GM21737 (cell line): ENCODE measurements around the gene CLGN.

Experiments
- ATAC-seq: cut with Tn5 transposase; IDR thresholded peaks from one replicate; pipeline ENCODE4 v1.9.1; 2021; ENCODE audit warnings: mild to moderate bottlenecking, moderate library complexity; ENCODE audit not compliant: unreplicated experiment

Gene CLGN

GRCh38 chr4:140342620-140343019 lies 84.8 kb downstream of the CLGN start:
- ATAC-seq = no peak
